Type B pancreatic cell (in vitro differentiated cells): ENCODE results near the gene DSCAML1. TPM values are rescaled to one million over a fixed set of nuclear protein-coding genes. Genes with fewer than 3 reads are reported as not detected.

Source experiments
- DNase-seq: peaks from one replicate; pipeline ENCODE4 v3.0.0; 2021; ENCODE audit warnings: mixed read lengths; ENCODE audit not compliant: unreplicated experiment; ENCODE audit errors: extremely low spot score
- H3K27ac Mint-ChIP-seq: 2 replicates; pipeline ENCODE4 v1.8.0; 2021; ENCODE audit warnings: mild to moderate bottlenecking, mixed read lengths
- H3K27me3 Mint-ChIP-seq: 2 replicates; pipeline ENCODE4 v1.8.0; 2021; ENCODE audit warnings: mixed read lengths
- H3K36me3 Mint-ChIP-seq: 2 replicates; pipeline ENCODE4 v1.8.0; 2021; ENCODE audit warnings: mixed read lengths
- H3K4me1 Mint-ChIP-seq: one replicate; pipeline ENCODE4 v1.8.0; 2021; ENCODE audit warnings: mixed read lengths; ENCODE audit not compliant: unreplicated experiment
- H3K4me3 Mint-ChIP-seq: 2 replicates; pipeline ENCODE4 v1.8.0; 2021; ENCODE audit warnings: mild to moderate bottlenecking, mixed read lengths
- H3K9me3 Mint-ChIP-seq: 2 replicates; pipeline ENCODE4 v1.8.0; 2021; ENCODE audit warnings: mixed read lengths
- total RNA-seq: library from RNA; stranded (reverse); gene quantifications from 2 replicates; pipeline ENCODE4 v1.2.1, GENCODE V29; 2021; ENCODE audit warnings: low replicate concordance
- TF ChIP-seq, protein P1 (sequence below): fragments of 200-600 bp; sonication (generic); conservative IDR thresholded peaks from 2 replicates; pipeline ENCODE4 v1.5.0; 2021; ENCODE audit warnings: antibody characterized with exemption, mild to moderate bottlenecking

Gene DSCAML1
- total RNA-seq, 1 donor from 2014 or later: 5.8 TPM

DNA sequence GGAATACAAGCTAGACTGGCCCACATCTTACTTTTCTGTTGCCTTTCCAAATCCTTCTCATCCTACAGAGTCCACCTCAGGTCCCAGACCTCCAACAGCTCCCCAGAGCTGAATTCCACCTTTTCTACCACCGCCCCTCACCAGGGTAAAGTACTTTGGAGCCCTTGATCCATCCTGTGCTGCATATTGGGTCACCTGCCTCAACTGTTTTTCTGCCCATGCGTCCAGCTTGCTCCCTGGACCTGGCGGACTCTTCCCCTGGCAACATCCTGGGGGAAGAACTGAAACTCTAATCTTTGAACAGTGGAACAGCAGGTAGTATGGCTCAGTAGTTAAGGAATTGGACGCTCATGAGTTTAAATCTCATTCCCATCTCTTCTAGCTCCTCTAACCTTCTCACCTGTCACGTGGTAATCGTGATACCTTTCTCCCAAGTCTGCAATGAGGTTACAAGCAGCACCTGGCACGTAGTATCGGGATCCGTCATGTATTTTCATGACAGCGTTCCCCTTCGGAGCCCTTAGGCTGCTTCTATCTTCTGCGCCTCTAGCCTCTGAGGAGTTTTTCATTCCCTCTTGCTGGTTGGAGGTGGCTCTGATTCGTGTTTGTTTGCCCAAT, 371.2 kb downstream of the DSCAML1 start:
- no peaks in the 10 kb centered on the region for H3K36me3 Mint-ChIP-seq
- no peak overlapping the region for H3K4me3 Mint-ChIP-seq
- TF ChIP-seq, protein P1, sequence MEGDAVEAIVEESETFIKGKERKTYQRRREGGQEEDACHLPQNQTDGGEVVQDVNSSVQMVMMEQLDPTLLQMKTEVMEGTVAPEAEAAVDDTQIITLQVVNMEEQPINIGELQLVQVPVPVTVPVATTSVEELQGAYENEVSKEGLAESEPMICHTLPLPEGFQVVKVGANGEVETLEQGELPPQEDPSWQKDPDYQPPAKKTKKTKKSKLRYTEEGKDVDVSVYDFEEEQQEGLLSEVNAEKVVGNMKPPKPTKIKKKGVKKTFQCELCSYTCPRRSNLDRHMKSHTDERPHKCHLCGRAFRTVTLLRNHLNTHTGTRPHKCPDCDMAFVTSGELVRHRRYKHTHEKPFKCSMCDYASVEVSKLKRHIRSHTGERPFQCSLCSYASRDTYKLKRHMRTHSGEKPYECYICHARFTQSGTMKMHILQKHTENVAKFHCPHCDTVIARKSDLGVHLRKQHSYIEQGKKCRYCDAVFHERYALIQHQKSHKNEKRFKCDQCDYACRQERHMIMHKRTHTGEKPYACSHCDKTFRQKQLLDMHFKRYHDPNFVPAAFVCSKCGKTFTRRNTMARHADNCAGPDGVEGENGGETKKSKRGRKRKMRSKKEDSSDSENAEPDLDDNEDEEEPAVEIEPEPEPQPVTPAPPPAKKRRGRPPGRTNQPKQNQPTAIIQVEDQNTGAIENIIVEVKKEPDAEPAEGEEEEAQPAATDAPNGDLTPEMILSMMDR: no peak
- peaks cover 17% of the 10 kb centered on the region for H3K4me1 Mint-ChIP-seq
- DNase-seq: no peak
- no peak overlapping the region for H3K27ac Mint-ChIP-seq
- H3K27me3 Mint-ChIP-seq: peaks cover 57% of the 10 kb centered on the region
- no peaks in the 10 kb centered on the region for H3K9me3 Mint-ChIP-seq

DNA sequence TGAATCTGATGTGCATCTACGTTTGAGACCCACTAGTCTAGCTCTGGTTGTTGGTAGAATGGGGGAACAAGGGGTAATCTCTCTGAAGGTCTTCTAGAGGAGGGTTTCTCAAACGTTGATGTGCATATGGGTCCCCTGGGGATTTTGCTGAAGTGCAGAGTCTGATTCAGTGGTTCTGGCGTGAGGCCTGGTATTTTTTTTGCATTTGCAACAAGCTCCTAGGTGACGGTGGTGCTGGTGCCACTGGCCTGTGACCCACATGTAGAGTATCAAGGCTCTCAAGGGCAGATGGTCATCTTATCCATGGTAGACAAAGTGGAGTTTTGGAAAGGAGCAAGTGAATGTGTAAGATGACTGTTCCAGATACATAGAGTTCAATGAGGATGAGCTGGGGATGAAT, 372.2 kb downstream of the DSCAML1 start:
- H3K4me3 Mint-ChIP-seq: no peak overlapping the region
- TF ChIP-seq, protein P1: no peak
- H3K27me3 Mint-ChIP-seq: peaks cover 52% of the 10 kb centered on the region
- H3K36me3 Mint-ChIP-seq: no peaks in the 10 kb centered on the region
- no peaks in the 10 kb centered on the region for H3K9me3 Mint-ChIP-seq
- no peak for DNase-seq
- no peak overlapping the region for H3K27ac Mint-ChIP-seq
- peaks cover 14% of the 10 kb centered on the region for H3K4me1 Mint-ChIP-seq

DNA sequence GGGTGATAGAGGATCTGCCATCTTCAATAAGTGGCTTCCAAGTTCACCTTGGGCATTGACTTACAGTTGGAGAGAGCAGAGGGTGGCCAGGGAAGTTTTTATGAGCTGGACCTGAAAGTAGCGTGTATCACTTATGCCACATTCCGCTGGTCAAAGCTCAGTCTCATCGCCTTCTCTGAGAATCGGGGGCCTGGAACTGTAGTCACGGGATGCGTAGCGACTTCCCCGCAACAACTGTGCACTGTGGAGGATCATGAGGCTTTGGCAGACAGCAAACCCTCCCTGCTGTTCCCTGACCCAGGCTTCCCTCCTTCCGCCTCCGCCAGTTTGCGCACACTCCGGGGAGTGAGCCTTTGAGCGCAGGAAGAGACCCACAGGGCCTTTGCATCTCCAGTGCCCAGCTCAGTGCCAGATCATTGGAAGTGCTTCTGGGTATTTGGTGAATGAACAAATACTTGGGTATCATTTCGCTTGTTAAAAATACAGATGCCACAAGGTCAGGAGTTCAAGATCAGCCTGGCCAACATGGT, 373.9 kb downstream of the DSCAML1 start:
- Mint-ChIP-seq H3K36me3 (no peaks in the 10 kb centered on the region), H3K27me3 (peaks cover 48% of the 10 kb centered on the region), H3K27ac (no peak overlapping the region), H3K4me1 (peaks cover 11% of the 10 kb centered on the region), H3K9me3 (no peaks in the 10 kb centered on the region), H3K4me3 (no peak overlapping the region)
- TF ChIP-seq, protein P1: no peak
- no peak for DNase-seq

DNA sequence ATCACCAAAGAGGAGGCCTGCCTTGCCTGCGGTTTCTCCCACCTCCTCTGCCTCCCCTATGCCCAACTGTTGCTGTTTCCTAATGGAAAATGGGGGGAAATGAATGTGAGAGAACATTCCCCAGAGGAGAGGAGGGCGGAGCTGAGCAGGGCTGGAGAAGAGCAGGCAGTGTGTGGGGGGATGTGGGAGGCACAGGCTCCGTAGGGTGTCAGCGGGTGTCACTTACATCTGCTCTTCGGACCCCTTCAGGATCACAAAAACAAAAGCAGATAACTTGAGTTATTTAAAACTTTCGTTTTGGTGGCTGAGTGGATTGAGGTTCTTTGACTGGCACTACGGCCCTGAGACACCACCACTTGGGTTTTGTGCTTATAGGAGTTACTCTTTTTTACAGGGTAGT, 375.5 kb downstream of the DSCAML1 start:
- Mint-ChIP-seq H3K4me3 (no peak overlapping the region), H3K9me3 (no peaks in the 10 kb centered on the region), H3K27me3 (peaks cover 42% of the 10 kb centered on the region), H3K4me1 (no peaks in the 10 kb centered on the region), H3K27ac (no peak overlapping the region), H3K36me3 (no peaks in the 10 kb centered on the region)
- TF ChIP-seq, protein P1: no peak
- DNase-seq: no peak

DNA sequence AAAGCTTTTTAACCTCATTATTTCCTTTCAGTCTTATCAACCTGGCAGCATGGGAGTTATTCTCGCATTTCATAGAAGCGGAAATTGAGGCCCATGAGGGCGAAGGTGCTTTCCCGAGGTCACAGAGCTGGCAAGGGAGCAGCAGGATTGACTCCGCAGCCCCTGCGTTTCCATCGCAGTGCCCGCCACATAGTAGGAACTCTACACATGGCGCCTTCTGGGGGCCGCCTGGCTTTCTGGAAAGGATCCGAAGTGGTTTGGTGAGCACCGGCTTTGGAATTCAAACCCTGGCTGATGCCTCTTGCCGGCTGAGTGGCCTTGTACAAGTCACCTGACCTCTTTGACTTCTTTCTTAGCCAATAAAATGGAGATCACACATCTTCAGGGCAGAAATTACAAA, 376.0 kb downstream of the DSCAML1 start:
- DNase-seq: no peak
- TF ChIP-seq, protein P1: no peak
- no peaks in the 10 kb centered on the region for H3K36me3 Mint-ChIP-seq
- no peak overlapping the region for H3K4me3 Mint-ChIP-seq
- H3K27ac Mint-ChIP-seq: no peak overlapping the region
- H3K27me3 Mint-ChIP-seq: peaks cover 40% of the 10 kb centered on the region
- H3K9me3 Mint-ChIP-seq: no peaks in the 10 kb centered on the region
- no peaks in the 10 kb centered on the region for H3K4me1 Mint-ChIP-seq
